ENCODE data around the gene L3MBTL3.

DNA sequence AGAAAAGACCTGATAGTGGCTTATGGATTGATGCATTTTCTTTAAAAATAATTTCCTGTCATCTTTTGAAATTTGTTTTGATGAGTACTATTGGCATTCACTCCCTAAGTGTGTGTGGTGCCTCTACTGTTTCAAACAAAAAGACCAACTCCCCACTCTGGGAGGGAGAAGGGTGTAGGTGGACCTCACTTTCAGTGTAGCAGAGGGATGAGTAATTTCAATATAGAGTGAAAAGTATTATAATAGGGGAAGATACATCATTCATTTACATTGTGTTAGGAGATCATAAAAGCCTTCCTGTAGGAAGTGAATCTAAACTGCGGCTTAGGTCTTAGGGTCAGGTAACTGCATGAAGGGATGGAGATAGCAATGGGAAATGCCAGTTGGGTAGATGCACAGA lies 158.0 kb downstream of the L3MBTL3 start:
- TF ChIP-seq FOXM1 (IDR thresholded peaks at IDR 0.05; ENCODE audit: low read depth, low read length) (no peak), ASH2L (IDR thresholded peaks at IDR 0.05; ENCODE audit: borderline replicate concordance, low read depth) (no peak), RCOR1 (conservative IDR thresholded peaks at IDR 0.05; ENCODE audit: low read depth, low read length) (no peak), POLR2A (IDR thresholded peaks at IDR 0.05; ENCODE audit: low read depth, low read length) (no peak), FOS (IDR thresholded peaks at IDR 0.05; ENCODE audit: borderline replicate concordance, extremely low read depth, insufficient read length) (no peak), ESRRA (IDR thresholded peaks at IDR 0.05; ENCODE audit: low read length) (no peak), SP1 (IDR thresholded peaks at IDR 0.05; ENCODE audit: low read depth, low read length) (no peak), CREB1 (IDR thresholded peaks at IDR 0.05; ENCODE audit: low read depth) (no peak)
- TF ChIP-seq, protein P1, sequence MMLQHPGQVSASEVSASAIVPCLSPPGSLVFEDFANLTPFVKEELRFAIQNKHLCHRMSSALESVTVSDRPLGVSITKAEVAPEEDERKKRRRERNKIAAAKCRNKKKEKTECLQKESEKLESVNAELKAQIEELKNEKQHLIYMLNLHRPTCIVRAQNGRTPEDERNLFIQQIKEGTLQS (IDR thresholded peaks at IDR 0.05; ENCODE audit: borderline replicate concordance, extremely low read depth, low read depth, low read length) = no peak
- TF ChIP-seq, protein P2, sequence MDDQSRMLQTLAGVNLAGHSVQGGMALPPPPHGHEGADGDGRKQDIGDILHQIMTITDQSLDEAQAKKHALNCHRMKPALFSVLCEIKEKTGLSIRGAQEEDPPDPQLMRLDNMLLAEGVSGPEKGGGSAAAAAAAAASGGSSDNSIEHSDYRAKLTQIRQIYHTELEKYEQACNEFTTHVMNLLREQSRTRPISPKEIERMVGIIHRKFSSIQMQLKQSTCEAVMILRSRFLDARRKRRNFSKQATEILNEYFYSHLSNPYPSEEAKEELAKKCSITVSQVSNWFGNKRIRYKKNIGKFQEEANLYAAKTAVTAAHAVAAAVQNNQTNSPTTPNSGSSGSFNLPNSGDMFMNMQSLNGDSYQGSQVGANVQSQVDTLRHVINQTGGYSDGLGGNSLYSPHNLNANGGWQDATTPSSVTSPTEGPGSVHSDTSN (IDR thresholded peaks at IDR 0.05; ENCODE audit: insufficient replicate concordance, low read depth, low read length) = no peak
- TF ChIP-seq, protein P3, sequence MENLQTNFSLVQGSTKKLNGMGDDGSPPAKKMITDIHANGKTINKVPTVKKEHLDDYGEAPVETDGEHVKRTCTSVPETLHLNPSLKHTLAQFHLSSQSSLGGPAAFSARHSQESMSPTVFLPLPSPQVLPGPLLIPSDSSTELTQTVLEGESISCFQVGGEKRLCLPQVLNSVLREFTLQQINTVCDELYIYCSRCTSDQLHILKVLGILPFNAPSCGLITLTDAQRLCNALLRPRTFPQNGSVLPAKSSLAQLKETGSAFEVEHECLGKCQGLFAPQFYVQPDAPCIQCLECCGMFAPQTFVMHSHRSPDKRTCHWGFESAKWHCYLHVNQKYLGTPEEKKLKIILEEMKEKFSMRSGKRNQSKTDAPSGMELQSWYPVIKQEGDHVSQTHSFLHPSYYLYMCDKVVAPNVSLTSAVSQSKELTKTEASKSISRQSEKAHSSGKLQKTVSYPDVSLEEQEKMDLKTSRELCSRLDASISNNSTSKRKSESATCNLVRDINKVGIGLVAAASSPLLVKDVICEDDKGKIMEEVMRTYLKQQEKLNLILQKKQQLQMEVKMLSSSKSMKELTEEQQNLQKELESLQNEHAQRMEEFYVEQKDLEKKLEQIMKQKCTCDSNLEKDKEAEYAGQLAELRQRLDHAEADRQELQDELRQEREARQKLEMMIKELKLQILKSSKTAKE (IDR thresholded peaks at IDR 0.05; ENCODE audit: low read depth, poor library complexity, severe bottlenecking) = no peak
- TF ChIP-seq, protein P4, sequence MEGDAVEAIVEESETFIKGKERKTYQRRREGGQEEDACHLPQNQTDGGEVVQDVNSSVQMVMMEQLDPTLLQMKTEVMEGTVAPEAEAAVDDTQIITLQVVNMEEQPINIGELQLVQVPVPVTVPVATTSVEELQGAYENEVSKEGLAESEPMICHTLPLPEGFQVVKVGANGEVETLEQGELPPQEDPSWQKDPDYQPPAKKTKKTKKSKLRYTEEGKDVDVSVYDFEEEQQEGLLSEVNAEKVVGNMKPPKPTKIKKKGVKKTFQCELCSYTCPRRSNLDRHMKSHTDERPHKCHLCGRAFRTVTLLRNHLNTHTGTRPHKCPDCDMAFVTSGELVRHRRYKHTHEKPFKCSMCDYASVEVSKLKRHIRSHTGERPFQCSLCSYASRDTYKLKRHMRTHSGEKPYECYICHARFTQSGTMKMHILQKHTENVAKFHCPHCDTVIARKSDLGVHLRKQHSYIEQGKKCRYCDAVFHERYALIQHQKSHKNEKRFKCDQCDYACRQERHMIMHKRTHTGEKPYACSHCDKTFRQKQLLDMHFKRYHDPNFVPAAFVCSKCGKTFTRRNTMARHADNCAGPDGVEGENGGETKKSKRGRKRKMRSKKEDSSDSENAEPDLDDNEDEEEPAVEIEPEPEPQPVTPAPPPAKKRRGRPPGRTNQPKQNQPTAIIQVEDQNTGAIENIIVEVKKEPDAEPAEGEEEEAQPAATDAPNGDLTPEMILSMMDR (IDR thresholded peaks at IDR 0.05 in 2 of 3, conservative IDR thresholded peaks at IDR 0.05 in 1 of 3; ENCODE audit: control insufficient read depth in 2 of 3, extremely low read depth in 1 of 3, insufficient read depth in 1 of 3, low read depth in 3 of 3, low read length in 3 of 3) = no peak
